ENCODE data around the gene IRF6.
A peak's percentile ranks its signal among the peaks of the same experiment; 100 is the strongest.
"Not testable (repeated sequence)": the region's sequence is repeated elsewhere in the genome, so short reads cannot be mapped to it uniquely, and the experiment has no call there.

The IRF6 gene

DNA sequence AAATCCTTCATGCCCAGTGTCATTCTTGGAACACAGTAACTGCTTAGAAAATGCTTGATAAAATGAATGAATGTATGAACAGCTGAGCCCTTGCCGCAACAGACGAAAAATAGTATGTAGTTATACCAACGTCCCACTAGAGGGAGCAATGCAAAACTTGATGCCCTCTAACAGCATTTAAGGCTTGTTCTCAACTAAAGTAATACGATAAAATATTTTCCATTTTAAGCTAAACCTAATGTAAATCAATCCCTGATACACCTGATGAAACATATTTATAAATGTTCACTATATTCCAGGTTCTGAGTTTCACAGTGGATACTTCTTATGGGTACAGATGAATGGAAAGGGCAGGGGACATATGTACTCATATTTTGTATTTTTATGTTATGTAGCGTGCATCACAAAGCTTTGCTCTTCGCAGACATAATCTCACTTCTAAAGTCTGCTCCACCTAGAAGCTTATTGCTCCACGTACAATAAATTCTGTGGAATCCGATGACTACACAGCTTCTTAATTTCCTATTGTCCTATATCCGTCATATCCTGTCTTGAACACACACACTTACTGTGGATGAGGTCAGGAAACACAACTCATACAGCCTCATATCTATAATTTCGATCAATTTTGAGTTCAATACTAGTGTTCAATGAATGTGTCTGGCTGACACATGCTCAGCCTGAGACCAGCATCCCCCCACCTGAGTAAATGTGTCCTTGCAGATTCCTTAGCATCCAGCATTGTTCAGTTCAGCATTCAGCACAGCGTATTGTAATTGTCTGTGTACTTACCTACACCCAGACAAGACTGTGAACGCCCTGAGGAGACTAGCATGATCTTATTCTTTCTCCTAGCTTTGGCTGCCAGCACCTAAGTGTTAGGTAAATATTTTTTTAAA, 17.4 kb upstream of the IRF6 start:
- peak; percentile 13 for DNase-seq (ENCODE audit: low read depth)

DNA sequence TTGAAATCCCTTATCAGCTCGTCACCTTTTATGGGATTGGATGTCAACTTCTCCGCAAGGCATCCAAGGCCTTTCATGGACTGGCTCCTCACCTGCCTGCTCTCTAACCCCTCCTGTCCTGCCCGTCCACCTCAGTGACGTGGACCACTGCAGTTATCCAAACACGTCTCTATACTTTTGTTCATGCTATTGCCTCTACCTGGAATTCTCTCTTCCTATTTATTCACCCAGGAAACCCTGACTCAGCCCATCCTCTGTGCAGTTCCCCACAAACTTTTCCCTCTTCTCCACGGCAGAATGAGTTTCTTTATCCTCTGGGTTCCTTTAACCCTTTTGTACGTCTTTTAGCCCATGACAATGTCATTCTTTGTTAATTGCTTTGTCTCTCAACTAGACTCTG, 16.8 kb upstream of the IRF6 start:
- no peak for DNase-seq (ENCODE audit: low read depth)

DNA sequence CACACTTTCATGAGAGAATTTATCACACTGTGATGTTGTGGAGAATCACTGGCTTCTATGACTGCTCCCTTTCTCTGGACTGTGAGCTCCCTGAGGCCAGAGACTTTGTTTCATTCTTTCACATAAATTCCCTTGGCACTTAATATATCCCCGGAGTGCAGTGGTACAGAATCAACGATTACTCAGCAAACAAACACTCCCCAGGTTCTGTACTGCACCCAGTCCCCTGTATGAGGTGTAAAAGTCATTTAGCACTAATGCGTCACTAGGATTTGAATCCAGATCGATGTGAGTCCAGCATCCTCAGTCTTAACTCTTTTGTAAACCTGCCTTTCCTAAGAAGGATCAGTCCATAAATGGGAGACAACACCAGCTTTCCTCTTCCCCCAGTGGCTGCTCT, 15.0 kb upstream of the IRF6 start:
- no peak for DNase-seq (ENCODE audit: low read depth)

DNA sequence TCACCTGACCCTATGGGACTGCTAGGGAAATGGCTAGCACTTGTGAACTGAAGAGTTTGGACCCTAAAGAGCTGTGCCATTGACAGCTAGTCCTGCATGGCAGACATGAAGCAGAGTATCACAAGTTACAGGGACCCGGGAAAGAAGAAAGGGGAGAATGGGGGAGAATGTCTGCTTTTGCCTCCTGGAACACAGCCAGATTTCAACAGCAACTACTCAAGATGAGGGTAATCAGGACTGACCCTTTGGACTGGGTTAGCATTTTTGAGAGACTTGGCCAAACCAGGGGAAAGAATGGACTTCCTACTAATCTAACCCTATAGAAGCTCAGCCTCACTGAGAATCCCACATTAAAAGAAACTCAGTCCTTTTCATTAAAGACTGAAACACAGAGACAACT, 13.1 kb upstream of the IRF6 start:
- DNase-seq (ENCODE audit: low read depth): no peak

DNA sequence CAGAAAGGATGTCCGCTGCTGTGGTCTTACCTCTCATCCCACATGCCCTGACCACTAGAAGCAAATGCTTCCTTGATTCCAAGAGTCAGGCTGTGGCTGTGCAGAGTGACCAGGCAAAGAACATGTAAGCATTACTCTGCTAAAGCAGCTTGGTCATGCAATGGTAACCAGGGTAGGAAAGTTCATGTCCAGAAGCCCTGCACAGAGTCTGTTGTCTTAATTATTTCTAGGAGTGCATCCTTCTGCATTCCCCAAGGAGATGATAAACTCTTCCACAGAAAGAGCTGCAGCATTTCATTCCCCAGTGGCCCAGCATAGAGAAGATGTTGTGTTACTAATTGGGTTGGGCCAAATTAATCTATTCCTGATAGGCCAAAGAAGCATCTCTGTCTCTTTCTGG, 11.7 kb upstream of the IRF6 start:
- no peak for DNase-seq (ENCODE audit: low read depth)

DNA sequence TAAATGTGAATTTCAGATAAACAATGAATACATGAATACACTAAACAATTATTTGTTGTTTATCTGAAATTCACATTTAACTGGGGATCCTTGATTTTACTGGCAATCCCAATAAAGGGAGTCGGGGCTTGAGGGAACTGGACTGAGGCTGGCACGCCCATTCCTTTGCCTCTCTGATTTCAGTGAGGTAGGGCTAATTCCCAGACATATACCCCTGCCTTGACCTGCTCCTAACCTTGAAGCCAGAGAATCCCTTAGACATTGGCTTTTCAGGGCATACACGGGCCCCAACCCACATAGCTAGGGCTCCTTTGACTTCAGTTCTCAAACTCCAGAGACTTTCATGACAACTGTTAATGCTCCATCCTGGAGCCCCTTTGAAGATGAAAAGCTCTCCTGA, 11.0 kb upstream of the IRF6 start:
- DNase-seq (ENCODE audit: low read depth): no peak

DNA sequence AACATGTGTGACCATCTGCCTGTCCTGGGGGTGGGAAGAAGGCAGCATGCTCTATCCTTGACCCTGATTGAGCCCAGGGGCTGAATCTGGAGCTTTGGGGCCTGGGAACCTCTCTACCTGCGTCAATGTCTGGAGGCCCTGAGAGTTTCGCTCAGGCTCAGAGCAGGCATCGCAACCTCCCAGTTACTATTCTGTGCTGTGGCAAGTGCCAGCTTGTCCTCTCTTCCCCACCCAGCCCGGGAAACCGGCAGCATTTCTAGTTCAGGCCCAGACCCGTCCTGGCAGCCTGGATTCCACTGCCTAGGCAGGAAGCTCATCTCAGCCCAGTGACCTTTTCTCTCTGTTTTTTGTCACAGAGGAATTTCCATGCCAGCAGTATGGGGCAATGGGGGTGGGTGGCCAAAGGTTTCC, 10.0 kb upstream of the IRF6 start:
- no peak for DNase-seq (ENCODE audit: low read depth)

DNA sequence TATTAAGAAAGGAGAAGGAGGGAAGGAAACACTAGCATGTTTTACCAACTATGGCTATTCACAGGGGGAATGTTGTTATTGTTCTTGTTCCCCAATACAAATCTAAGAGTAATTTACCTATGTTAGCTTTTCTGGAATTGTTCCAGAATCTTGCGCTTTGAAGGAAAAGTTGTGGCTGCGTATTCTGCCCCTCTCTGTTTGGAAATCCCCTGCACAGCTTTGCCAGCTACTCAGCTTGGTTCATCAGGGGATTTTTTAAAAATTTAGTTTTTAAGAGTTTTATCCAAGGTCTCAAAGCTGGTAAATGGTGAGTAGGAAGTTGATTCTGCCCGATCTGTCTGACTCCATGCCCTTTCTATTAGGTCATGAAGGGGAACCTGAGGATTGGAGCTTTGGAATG, 9.5 kb upstream of the IRF6 start:
- no peak for DNase-seq (ENCODE audit: low read depth)

DNA sequence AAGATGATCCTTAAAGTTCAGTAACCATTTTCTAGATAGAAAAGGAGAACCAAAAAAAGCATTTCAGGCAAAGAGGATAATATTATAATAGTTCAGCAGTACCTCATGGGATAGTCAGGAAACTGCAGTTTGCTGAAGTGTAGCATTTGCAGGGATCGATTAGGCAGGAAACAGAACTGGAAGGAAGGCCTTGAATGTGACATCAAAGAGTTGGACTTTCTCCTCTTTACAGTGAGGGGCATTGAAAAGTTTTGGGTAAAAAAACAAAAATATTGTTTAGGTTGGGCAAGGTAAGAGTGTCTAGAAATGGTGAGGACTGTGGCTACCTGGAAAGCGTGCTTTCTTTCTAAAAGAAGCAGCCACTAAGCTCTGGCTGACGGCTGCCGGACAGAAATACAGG, 8.0 kb upstream of the IRF6 start:
- no peak for DNase-seq (ENCODE audit: low read depth)

DNA sequence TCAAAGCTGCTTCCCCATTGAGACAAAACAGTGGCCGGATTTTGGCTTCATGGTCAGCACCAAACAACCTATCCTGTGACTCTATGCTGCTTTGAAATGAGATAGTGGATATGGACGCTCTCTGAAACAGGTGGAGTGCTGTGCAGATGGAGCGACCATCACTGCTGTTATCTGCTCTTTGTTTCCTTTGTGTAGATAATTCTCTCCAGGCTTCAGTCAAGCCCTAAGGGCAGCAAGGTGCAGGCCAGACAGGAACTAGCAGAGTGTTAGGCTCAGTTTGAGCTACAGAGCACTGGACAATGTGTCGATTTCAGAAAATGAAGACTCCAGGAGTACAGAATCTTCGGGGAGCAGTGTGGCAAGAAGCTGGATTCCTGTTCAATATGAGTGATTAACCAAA, 4.8 kb upstream of the IRF6 start:
- DNase-seq (ENCODE audit: low read depth): no peak

DNA sequence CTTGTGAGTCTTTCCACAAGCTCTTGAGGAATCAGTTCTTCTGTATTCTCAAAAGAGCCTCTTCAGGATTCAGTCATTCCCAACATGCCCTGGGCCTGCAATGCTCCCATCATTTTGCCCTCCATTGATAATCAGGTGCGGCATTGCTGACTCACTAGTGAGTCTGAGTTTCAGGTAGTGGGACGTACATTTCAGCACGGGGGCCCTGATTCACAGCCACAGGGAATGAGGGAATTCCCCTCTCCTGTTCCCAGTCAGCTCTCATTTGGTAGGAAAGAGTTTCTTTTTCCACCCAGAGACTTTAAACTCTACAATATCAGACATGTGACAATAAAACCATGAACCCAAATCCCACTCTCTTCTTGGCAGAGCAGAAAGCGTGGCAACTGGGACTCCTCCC, 3.7 kb upstream of the IRF6 start:
- no peak for DNase-seq (ENCODE audit: low read depth)

DNA sequence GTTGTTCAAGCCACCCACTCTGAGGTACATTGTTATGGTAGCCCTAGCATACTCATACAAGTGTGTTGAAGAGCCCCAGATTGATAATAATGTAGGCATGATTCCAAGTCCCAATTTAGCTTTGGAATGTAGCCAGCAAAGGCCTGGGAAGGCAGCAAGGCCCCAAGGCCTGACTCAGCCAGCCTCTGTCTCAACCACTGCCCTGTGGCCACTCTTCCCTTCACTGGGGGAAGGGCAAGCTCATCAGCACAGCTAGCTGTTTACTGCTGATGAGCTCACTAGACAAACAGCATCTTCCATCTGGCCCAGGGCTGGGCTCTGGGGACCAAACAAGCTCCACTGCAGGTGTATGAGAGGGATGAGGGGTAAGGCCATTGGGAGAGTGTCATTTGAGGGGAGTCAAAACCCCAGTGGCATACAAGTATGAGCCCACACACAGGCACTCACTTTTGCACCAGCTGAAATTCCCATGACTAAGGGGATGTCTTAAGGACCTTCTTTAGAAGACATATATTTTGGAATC, 2.2 kb upstream of the IRF6 start:
- no peak for DNase-seq (ENCODE audit: low read depth)

DNA sequence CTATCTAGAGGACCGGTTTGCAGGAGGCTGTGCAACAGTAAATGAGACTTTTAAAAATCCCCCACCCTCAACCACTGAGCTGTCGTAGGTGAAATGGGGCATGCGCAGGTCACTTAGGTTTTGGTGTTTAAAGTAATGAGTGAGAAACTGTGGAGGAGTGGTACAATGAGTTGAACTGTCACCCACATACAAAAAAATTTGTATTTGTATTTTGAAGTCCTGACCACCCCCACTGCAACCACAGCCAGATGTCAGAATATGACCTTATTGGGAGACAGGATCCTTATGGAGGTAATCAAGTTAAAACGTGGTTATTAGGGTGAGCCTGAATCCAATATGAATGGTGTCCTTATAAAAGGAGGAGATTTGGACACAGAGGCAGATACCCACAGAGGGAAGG, 1.6 kb upstream of the IRF6 start:
- no peak for DNase-seq (ENCODE audit: low read depth)

DNA sequence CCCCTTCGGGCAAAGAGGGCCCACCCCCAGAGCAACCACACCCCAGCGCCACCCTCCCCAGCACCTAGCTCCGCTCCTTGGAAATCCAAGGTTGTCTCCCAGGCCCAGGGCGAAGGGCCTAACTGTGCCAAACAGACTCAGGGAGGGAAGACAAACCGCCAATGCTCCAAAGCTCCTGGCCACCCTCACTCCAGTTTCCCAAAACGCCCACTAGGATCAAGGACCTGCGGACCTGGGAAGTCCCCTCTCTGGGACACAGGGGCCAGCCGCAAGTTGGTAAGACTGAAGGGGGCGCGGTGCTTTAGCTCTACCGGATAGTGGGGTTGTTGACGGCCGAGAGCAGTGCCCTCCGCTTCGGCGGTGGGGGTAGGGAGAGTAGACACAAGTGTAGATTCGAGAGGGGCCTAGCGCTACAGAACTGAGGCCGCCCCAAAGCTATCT, 581 bp downstream of the IRF6 start:
- DNase-seq (ENCODE audit: low read depth): no peak

DNA sequence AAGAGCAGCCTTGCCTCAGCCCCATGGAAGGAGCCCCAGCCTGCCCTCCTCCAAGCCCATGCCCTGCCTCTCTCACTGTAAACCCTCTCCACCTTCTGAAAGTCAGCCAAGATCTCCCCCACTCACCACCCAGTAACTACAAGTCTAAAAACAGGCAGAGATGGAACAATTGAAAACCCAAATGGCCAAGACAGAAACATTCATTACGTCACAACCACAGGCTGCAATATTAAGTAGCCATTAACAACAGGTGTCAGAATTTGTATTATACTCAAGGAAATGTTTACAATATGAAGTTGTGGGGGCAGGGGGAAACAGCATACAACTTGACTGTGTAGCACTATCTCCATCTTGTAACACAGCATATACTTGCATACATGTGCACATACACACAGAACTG, 2.4 kb downstream of the IRF6 start:
- no peak for DNase-seq (ENCODE audit: low read depth)

DNA sequence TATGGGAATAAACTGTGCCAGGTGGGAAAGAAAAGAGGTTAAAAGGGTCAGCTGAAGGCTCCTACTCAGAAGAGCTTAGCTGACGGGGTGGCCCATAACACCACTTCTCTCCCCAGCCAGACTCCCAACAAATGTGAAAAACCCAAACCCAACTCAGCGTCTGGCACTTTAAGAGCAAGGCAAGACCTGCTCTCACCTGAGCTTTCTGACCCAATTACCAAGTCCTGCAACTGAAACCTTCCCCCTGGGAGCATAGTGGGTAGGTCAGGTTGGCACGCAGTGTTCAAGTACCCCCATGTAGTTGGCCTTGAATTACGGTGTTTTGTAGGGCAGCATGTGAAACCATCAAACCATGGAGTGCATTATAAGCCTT, 3.2 kb downstream of the IRF6 start:
- no peak for DNase-seq (ENCODE audit: low read depth)

DNA sequence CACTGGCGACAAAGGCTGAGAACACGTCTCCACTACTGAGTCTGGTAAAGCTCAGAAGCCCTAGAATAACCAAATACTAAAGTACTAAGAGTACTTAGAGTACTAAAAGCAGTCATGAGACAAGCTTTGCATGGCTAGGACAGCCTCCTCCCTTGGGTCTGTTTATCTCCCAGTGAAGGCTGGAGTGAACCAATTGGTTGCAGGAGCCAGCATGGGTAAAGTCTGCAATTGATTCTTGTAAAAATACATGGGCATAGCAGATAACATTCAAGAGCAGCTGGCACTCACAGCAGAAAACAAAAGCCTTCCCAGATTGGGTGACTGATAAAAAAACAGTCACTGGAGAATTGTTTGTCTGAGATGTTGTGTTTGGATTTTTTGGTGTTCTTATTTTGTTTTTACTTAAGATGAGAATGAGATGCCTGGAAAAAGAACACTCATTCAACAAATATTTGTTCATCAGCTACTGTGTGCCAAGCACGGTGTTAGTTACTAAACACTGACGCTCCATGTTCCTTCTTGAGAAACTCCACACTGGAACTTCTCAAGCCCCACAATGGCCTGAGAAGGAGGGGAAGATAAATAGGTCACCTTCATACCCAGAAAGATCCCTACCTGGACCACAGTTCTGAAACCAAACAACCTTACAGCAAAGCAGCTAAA, 3.7 kb downstream of the IRF6 start:
- DNase-seq (ENCODE audit: low read depth): no peak

DNA sequence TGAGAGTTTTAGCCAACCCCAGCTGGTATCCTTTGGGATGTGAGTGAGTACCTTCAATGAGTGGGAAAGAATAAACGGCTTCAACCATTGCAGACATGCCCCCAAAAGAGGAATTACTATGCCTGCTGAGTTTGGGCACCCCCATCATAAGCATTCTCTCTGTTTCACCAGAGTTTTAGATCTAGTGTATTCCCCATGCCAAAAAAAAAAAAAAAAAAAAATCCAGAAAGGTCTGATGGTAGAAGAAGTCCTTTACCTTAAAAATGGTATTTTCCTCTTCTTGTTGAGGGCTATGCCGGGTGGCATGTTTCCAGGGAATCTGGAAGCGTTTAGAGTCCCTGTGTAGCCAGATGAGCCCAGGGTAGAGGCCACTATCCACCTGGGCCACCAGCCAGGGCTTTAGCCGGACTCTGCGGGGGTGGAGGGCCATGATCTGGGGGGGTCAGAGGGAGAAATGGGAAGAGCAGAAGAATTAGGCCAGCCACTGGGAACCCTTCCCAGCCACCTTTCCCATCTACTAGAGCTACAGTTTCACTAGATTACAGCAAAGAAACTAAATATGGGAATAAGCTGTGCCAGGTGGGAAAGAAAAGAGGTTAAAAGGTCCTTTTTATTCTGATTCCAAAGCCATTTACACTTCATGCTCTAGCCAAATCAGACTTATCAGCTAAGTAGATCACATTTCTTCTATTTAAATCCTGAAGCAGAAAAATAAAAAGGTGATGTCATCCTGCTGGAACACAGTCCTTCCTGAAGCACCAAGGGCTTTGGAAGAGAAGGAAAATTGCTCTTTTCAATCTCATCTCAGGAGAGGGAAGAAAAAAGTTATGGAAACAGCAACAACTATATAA, 4.7 kb downstream of the IRF6 start:
- DNase-seq (ENCODE audit: low read depth): no peak

DNA sequence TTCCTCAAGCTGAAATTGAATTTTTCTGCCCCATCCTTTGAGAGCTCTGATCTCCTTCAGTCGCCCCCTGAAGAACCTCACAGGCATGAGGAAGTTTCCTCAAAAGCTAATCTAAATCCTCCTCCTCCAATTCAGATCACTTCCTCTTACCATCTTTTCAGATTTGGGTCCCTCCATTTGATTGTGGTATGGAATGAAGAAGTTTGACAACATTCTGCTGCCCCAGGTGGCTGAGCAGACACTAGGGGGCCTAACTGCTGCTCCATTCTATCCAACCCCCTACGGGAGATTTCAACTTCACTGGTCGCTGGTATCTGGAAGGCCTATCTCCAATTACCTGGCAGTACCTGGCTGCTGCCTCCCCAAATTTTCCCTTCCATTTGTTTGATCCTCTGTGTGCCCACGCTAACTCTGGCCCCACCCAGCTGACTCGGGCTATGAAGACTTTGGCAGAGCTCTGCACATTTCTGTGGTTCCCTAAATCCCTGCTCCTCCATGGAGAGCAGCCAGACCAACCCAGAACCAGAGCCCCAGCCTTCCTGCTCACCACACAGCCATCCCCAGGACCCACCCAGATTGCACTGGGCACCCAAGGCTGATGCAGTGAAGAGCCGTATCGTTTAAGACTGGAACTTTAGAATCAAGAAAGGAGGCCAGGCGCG, 7.8 kb downstream of the IRF6 start:
- no peak for DNase-seq (ENCODE audit: low read depth)

DNA sequence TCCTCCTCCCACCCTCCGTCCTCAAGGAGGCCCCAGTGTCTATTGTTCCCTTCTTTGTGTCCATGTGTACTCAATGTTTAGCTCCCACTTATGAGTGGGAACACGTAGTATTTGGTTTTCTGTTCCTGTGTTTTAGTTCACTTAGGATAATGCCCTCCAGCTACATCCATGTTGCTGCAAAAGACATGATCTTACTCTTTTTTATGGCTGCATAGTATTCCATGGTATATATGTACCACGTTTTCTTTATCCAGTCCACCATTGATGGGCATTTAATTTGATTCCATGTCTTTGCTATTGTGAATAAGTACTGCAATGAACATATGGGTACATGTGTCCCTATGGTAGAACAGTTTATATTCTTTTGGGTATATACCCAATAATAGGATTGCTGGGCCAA, 12.2 kb downstream of the IRF6 start:
- DNase-seq (ENCODE audit: low read depth): not testable (repeated sequence)

DNA sequence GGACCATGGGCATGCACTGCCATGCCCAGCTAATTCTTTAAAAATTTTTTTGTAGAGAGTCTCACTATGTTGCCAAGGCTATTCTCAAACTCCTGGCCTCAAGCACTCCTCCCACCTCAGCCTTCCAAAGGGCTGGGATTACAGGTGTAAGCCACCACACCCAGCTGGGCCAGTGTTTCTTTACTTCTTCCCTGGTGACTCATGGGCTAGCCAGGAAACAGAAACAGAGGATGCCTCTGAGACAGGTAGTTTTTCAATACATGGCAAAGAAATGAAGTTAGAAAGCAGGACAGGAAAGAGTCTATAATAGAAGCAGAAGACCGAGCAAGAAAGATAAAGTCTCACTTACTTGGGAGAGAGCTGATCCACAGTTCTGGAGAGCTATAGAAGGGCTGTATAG, 14.0 kb downstream of the IRF6 start:
- DNase-seq (ENCODE audit: low read depth): no peak
